Measurements from ENCODE around the gene SYNPO.
A peak's percentile ranks its signal among the peaks of the same experiment; 100 is the strongest.

Gene SYNPO

GRCh38 chr5:150642991-150643710, 2.7 kb downstream of the SYNPO start:
- no peak for DNase-seq

- no peak for DNase-seq
Observed at GRCh38 chr5:150644058-150644457, 3.6 kb downstream of the SYNPO start.

- no peak for DNase-seq
Observed at GRCh38 chr5:150644514-150644913, 4.1 kb downstream of the SYNPO start.

- DNase-seq: no peak
Observed at GRCh38 chr5:150645070-150645700, 4.7 kb downstream of the SYNPO start.

GRCh38 chr5:150647275-150648251, 7.1 kb downstream of the SYNPO start:
- DNase-seq: no peak

GRCh38 chr5:150648294-150649107, 8.0 kb downstream of the SYNPO start:
- no peak for DNase-seq

GRCh38 chr5:150649108-150650020, 8.9 kb downstream of the SYNPO start:
- DNase-seq: no peak

GRCh38 chr5:150650021-150651006, 9.9 kb downstream of the SYNPO start:
- no peak for DNase-seq

- no peak for DNase-seq
Observed at GRCh38 chr5:150651382-150651781, 10.9 kb downstream of the SYNPO start.

- no peak for DNase-seq
Observed at GRCh38 chr5:150651924-150652671, 11.6 kb downstream of the SYNPO start.

- no peak for DNase-seq
Observed at GRCh38 chr5:150653145-150653761, 12.8 kb downstream of the SYNPO start.

GRCh38 chr5:150653762-150654556, 13.5 kb downstream of the SYNPO start:
- DNase-seq: no peak

- no peak for DNase-seq
Observed at GRCh38 chr5:150655221-150655620, 14.8 kb downstream of the SYNPO start.

GRCh38 chr5:150656191-150657132, 16.0 kb downstream of the SYNPO start:
- peak; percentile 71 for DNase-seq

- DNase-seq: no peak
Observed at GRCh38 chr5:150658121-150658520, 17.7 kb downstream of the SYNPO start.

GRCh38 chr5:150658699-150659265, 18.3 kb downstream of the SYNPO start:
- no peak for DNase-seq
